Muscle of leg (tissue), 11 donors: ENCODE data around the gene OTOF. TPM values are rescaled to one million over a fixed set of nuclear protein-coding genes. Genes with fewer than 3 reads are reported as not detected.
"Not testable (repeated sequence)": the region's sequence is repeated elsewhere in the genome, so short reads cannot be mapped to it uniquely, and the experiment has no call there.

ENCODE experiments used
- DNase-seq: peaks from one replicate; pipeline ENCODE4 v3.0.0; 2013
- H3K27ac ChIP-seq: one replicate; pipeline ENCODE4 v1.5.1; 2013; ENCODE audit warnings: mild to moderate bottlenecking, low read length, control low read depth
- H3K27me3 ChIP-seq: one replicate; pipeline ENCODE4 v1.6.1; 2013; ENCODE audit warnings: low read length; ENCODE audit not compliant: control insufficient read depth, insufficient read depth
- H3K36me3 ChIP-seq: one replicate; pipeline ENCODE4 v1.6.1; 2013; ENCODE audit warnings: low read length; ENCODE audit not compliant: control insufficient read depth, insufficient read depth
- H3K4me1 ChIP-seq: one replicate; pipeline ENCODE4 v1.6.1; 2013; ENCODE audit warnings: low read length; ENCODE audit not compliant: control insufficient read depth, insufficient read depth
- H3K4me3 ChIP-seq: one replicate; pipeline ENCODE4 v1.5.1; 2013; ENCODE audit warnings: low read length, control low read depth
- H3K9me3 ChIP-seq: replicated peaks from 2 replicates; pipeline ENCODE4 v1.6.1; 2013; ENCODE audit warnings: low read depth, low read length; ENCODE audit not compliant: control insufficient read depth
- WGBS: methylation state at CpG from one replicate; pipeline ENCODE4 v1.1.5; 2013; ENCODE audit warnings: missing lambda C conversion rate; ENCODE audit not compliant: insufficient coverage; 5-methylcytosine and 5-hydroxymethylcytosine counted together
- polyA plus RNA-seq, 8 donors: library from polyadenylated mRNA; unstranded; fragments of 120-200 nt; gene quantifications; one replicate each; pipeline versions ENCODE4 v1.2.1 to v1.2.3, GENCODE V29; 2013; ENCODE audit warnings: inconsistent platforms in 1 of 8, low replicate concordance in 1 of 8; ENCODE audit not compliant: insufficient read length in 8 of 8, insufficient read depth in 1 of 8
- total RNA-seq: library from RNA; stranded (reverse); fragments of 120-200 nt; gene quantifications from one replicate; pipeline ENCODE4 v1.2.4, GENCODE V29; 2013

OTOF gene
- total and polyA plus RNA-seq, 9 donors = 8.6 to 28.0 (median 17.9) TPM

- peaks cover 6% of the 10 kb centered on the region for H3K9me3 ChIP-seq
- no peak for DNase-seq
- peaks cover 24% of the 10 kb centered on the region for H3K4me1 ChIP-seq
- WGBS = 91% methylated on average over 8 of the region's 9 CpGs
- H3K36me3 ChIP-seq = peaks cover 15% of the 10 kb centered on the region
- no peaks in the 10 kb centered on the region for H3K27me3 ChIP-seq
- no peak overlapping the region for H3K27ac ChIP-seq
- no peak overlapping the region for H3K4me3 ChIP-seq
These were observed 4.1 kb downstream of the OTOF start for GRCh38 chr2:26473796-26474195.

- no peak for DNase-seq
These were observed 4.9 kb downstream of the OTOF start for GRCh38 chr2:26472821-26473655.

GRCh38 chr2:26471766-26472706 lies 5.9 kb downstream of the OTOF start:
- peaks cover 7% of the 10 kb centered on the region for H3K4me1 ChIP-seq
- H3K27ac ChIP-seq = no peak overlapping the region
- H3K27me3 ChIP-seq = no peaks in the 10 kb centered on the region
- peaks cover 6% of the 10 kb centered on the region for H3K9me3 ChIP-seq
- peaks cover 20% of the 10 kb centered on the region for H3K36me3 ChIP-seq
- WGBS = 87% methylated on average over 22 of the region's 25 CpGs
- no peak overlapping the region for H3K4me3 ChIP-seq
- no peak for DNase-seq

More at GRCh38 chr2:26472821-26473655, 4.9 kb downstream of the OTOF start:
- Histone ChIP-seq H3K27me3 (no peaks in the 10 kb centered on the region), H3K36me3 (peaks cover 15% of the 10 kb centered on the region), H3K27ac (no peak overlapping the region), H3K4me3 (no peak overlapping the region), H3K4me1 (peaks cover 17% of the 10 kb centered on the region), H3K9me3 (peaks cover 6% of the 10 kb centered on the region)
- WGBS = 89% methylated on average over 25 of the region's 34 CpGs

- Histone ChIP-seq H3K4me1 (peaks cover 3% of the 10 kb centered on the region), H3K9me3 (peaks cover 6% of the 10 kb centered on the region), H3K4me3 (no peak overlapping the region), H3K27me3 (no peaks in the 10 kb centered on the region), H3K27ac (no peak overlapping the region), H3K36me3 (peaks cover 20% of the 10 kb centered on the region)
- no CpG with 5 or more reads among the region's 2 CpGs for WGBS
- no peak for DNase-seq
These were observed 6.6 kb downstream of the OTOF start for GRCh38 chr2:26471289-26471688.

- no peak for DNase-seq
- WGBS = 73% methylated on average over 6 of the region's 9 CpGs
- no peaks in the 10 kb centered on the region for H3K27me3 ChIP-seq
- H3K4me3 ChIP-seq = no peak overlapping the region
- peaks cover 6% of the 10 kb centered on the region for H3K9me3 ChIP-seq
- no peaks in the 10 kb centered on the region for H3K4me1 ChIP-seq
- peaks cover 19% of the 10 kb centered on the region for H3K36me3 ChIP-seq
- H3K27ac ChIP-seq = no peak overlapping the region
These were observed 7.2 kb downstream of the OTOF start for GRCh38 chr2:26470601-26471260.

GRCh38 chr2:26469955-26470354 lies 8.0 kb downstream of the OTOF start:
- Histone ChIP-seq H3K9me3 (peaks cover 6% of the 10 kb centered on the region), H3K36me3 (peaks cover 18% of the 10 kb centered on the region), H3K27ac (no peak overlapping the region), H3K4me1 (no peaks in the 10 kb centered on the region), H3K4me3 (no peak overlapping the region), H3K27me3 (no peaks in the 10 kb centered on the region)
- DNase-seq = no peak
- WGBS = 90% methylated on average over 6 of the region's 7 CpGs

- WGBS = no CpG with 5 or more reads among the region's 5 CpGs
- DNase-seq = peak; percentile 29
These were observed 8.7 kb downstream of the OTOF start for GRCh38 chr2:26469092-26469710.

GRCh38 chr2:26468544-26468943 lies 9.4 kb downstream of the OTOF start:
- H3K9me3 ChIP-seq, H3K27ac ChIP-seq, H3K27me3 ChIP-seq, H3K4me3 ChIP-seq, H3K4me1 ChIP-seq, DNase-seq: not testable (repeated sequence)
- peaks cover 17% of the 10 kb centered on the region for H3K36me3 ChIP-seq
- no CpG with 5 or more reads among the region's 1 CpG for WGBS

More at GRCh38 chr2:26469092-26469710, 8.7 kb downstream of the OTOF start:
- Histone ChIP-seq H3K9me3 (peaks cover 6% of the 10 kb centered on the region), H3K27me3 (no peaks in the 10 kb centered on the region), H3K27ac (no peak overlapping the region), H3K4me3 (no peak overlapping the region), H3K36me3 (peaks cover 17% of the 10 kb centered on the region), H3K4me1 (no peaks in the 10 kb centered on the region)

- Histone ChIP-seq H3K9me3 (peaks cover 6% of the 10 kb centered on the region), H3K27ac (no peak overlapping the region), H3K27me3 (no peaks in the 10 kb centered on the region), H3K4me1 (peaks cover 11% of the 10 kb centered on the region), H3K36me3 (peaks cover 17% of the 10 kb centered on the region), H3K4me3 (no peak overlapping the region)
- DNase-seq = no peak
- WGBS = 61% methylated on average over 22 of the region's 22 CpGs
These were observed 11.1 kb downstream of the OTOF start for GRCh38 chr2:26466662-26467310.
